Caco-2 (cell line): Measurements from ENCODE around the gene ALDOB. TPM values are rescaled to one million over a fixed set of nuclear protein-coding genes. Genes with fewer than 3 reads are reported as not detected.
A peak's percentile ranks its signal among the peaks of the same experiment; 100 is the strongest.

Experiments
- BruUV-seq: library from RNA; stranded (reverse); fragments of 400-500 nt; replicated peaks from 2 replicates; lab custom pipeline; 2021; lab: Mats Ljungman, UMichigan
- CTCF ChIA-PET: fragments of 300-600 bp; sonication (Branson Sonifier 250); formaldehyde crosslinking; loops from one replicate; lab custom pipeline; 2022; ENCODE audit warnings: antibody characterized with exemption; lab: Charles Lee
- POLR2A ChIA-PET: fragments of 300-600 bp; sonication (Branson Sonifier 250); formaldehyde crosslinking; loops from one replicate; lab custom pipeline; 2022; ENCODE audit warnings: antibody characterized with exemption; lab: Charles Lee
- DNase-seq, 2 experiments: peaks; one replicate each; pipeline versions ENCODE4 v3.0.0 to v3.0.0-alpha.2; 2020 to 2022
- H3K27me3 ChIP-seq: replicated peaks from 2 replicates; pipeline ENCODE4 v1.6.0; 2011; ENCODE audit warnings: low read length; ENCODE audit not compliant: control insufficient read depth, insufficient read depth
- H3K36me3 ChIP-seq: 2 replicates; pipeline ENCODE4 v1.5.1; 2011; ENCODE audit warnings: low read length; ENCODE audit not compliant: control insufficient read depth, insufficient read depth
- H3K4me1 ChIP-seq: fragments of 250-450 bp; sonication (Bioruptor Pico); 2 replicates; pipeline ENCODE4 v1.5.1; 2020; ENCODE audit warnings: mild to moderate bottlenecking
- H3K4me3 ChIP-seq: 2 replicates; pipeline ENCODE4 v1.5.1; 2011; ENCODE audit warnings: low read depth, mild to moderate bottlenecking, control low read depth, low read length
- H3K9me3 ChIP-seq: fragments of 250-450 bp; sonication (Bioruptor Pico); 2 replicates; pipeline ENCODE4 v1.5.1; 2020; ENCODE audit warnings: mild to moderate bottlenecking, moderate library complexity
- H3K27ac Mint-ChIP-seq: one replicate; pipeline ENCODE4 v1.8.0; 2022; ENCODE audit warnings: mixed read lengths; ENCODE audit not compliant: unreplicated experiment
- H3K27me3 Mint-ChIP-seq: one replicate; pipeline ENCODE4 v1.8.0; 2022; ENCODE audit warnings: mixed read lengths; ENCODE audit not compliant: insufficient read depth, unreplicated experiment
- H3K36me3 Mint-ChIP-seq: one replicate; pipeline ENCODE4 v1.8.0; 2022; ENCODE audit warnings: mild to moderate bottlenecking, mixed read lengths; ENCODE audit not compliant: insufficient read depth, unreplicated experiment
- H3K4me1 Mint-ChIP-seq: one replicate; pipeline ENCODE4 v1.8.0; 2022; ENCODE audit warnings: low read depth, mixed read lengths; ENCODE audit not compliant: unreplicated experiment
- H3K4me3 Mint-ChIP-seq: one replicate; pipeline ENCODE4 v1.8.0; 2022; ENCODE audit warnings: mild to moderate bottlenecking, moderate library complexity, mixed read lengths; ENCODE audit not compliant: unreplicated experiment
- H3K9me3 Mint-ChIP-seq: one replicate; pipeline ENCODE4 v1.8.0; 2022; ENCODE audit warnings: mixed read lengths; ENCODE audit not compliant: unreplicated experiment
- intact Hi-C: fragments of 100-400 bp; cut with micrococcal nuclease; formaldehyde crosslinking; loops from one replicate; pipeline ENCODE4 v1.10.0; 2022; ENCODE audit not compliant: unreplicated experiment
- total RNA-seq: library from RNA; stranded (reverse); gene quantifications from 2 replicates; pipeline ENCODE4 v1.2.3, GENCODE V29; 2022
- TF ChIP-seq, protein P1 (sequence below), 2 experiments: fragments of 200-600 bp in 1 of 2; IDR thresholded peaks; 1 replicate in 1 of 2; 2 replicates in 1 of 2; pipeline versions ENCODE4 v1.5.1 to v1.8.0; 2011 to 2022; ENCODE audit warnings: antibody characterized with exemption in 1 of 2, control low read depth in 1 of 2, inconsistent platforms in 1 of 2, low read depth in 1 of 2, low read length in 1 of 2, mild to moderate bottlenecking in 1 of 2, moderate library complexity in 1 of 2; ENCODE audit not compliant: insufficient read depth in 1 of 2, severe bottlenecking in 1 of 2, unreplicated experiment in 1 of 2

ALDOB gene
- total RNA-seq, 1 experiment from 2014 or later, result 0.18 TPM

DNA sequence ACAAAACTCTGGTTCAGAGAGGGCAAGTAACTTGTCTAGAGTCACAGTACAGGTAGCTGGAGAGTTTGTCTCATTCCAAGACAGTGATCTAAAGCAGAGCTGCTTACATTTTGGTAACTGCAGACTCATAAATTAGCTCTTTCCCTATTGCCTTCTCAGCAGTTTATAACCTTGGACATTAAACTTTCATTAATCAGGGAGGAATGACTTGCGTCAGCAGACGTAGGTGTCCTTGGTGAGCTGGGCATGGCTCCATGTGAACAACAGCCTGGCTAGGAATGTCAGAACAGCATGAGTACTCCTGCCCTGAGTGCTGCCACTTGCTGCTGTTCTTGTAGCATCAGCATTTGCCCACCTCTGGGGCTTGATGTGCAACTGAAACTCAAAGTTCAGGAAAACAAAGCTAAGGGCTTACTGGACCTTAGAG is 2.2 kb upstream of the ALDOB start:
- Histone ChIP-seq H3K4me3 (no peak overlapping the region), H3K4me1 (peaks cover 31% of the 10 kb centered on the region), H3K36me3 (no peaks in the 10 kb centered on the region), H3K9me3 (peaks cover 3% of the 10 kb centered on the region; the same call in 1 of the 2 replicates), H3K27me3 (no peaks in the 10 kb centered on the region)
- DNase-seq, result no peak
- no peak overlapping the region for H3K4me3 Mint-ChIP-seq
- peaks cover 28% of the 10 kb centered on the region for H3K4me1 Mint-ChIP-seq
- TF ChIP-seq, protein P1, sequence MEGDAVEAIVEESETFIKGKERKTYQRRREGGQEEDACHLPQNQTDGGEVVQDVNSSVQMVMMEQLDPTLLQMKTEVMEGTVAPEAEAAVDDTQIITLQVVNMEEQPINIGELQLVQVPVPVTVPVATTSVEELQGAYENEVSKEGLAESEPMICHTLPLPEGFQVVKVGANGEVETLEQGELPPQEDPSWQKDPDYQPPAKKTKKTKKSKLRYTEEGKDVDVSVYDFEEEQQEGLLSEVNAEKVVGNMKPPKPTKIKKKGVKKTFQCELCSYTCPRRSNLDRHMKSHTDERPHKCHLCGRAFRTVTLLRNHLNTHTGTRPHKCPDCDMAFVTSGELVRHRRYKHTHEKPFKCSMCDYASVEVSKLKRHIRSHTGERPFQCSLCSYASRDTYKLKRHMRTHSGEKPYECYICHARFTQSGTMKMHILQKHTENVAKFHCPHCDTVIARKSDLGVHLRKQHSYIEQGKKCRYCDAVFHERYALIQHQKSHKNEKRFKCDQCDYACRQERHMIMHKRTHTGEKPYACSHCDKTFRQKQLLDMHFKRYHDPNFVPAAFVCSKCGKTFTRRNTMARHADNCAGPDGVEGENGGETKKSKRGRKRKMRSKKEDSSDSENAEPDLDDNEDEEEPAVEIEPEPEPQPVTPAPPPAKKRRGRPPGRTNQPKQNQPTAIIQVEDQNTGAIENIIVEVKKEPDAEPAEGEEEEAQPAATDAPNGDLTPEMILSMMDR (IDR thresholded peaks at IDR 0.05; ENCODE audit: insufficient read depth in 1 of 2, low read depth in 1 of 2, low read length in 1 of 2, severe bottlenecking in 1 of 2, unreplicated experiment in 1 of 2), result no peak
- ChIA-PET CTCF (no interaction called here), POLR2A (no interaction called here)
- no peaks in the 10 kb centered on the region for H3K36me3 Mint-ChIP-seq
- no peaks in the 10 kb centered on the region for H3K9me3 Mint-ChIP-seq
- H3K27me3 Mint-ChIP-seq, result no peaks in the 10 kb centered on the region
- intact Hi-C loops, result no loop called here
- no peak overlapping the region for H3K27ac Mint-ChIP-seq
- BruUV-seq, result no TSS peak

DNA sequence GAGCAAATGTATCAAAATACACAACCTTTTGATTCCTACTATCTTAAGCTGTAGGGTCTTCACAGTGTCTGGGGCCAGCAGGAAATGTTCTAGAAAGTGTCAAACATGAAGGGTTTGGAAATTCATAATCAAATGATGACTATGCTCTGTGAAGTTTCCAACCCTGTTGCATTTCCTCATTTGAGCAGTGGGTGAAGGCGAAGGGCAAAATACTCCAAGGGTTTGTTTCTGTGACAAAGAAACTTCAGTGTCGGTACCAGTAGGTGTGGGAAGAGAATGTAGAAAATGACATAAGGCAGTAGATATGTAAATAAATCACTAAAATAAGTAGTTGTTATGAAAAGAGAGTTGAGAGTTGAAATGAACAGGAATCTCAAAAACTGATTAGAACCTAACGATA is 576 bp downstream of the ALDOB start:
- H3K4me3 Mint-ChIP-seq, result no peak overlapping the region
- BruUV-seq, result no TSS peak
- TF ChIP-seq, protein P1 (IDR thresholded peaks at IDR 0.05; ENCODE audit: insufficient read depth in 1 of 2, low read depth in 1 of 2, low read length in 1 of 2, severe bottlenecking in 1 of 2, unreplicated experiment in 1 of 2), result no peak
- H3K27me3 Mint-ChIP-seq, result no peaks in the 10 kb centered on the region
- peaks cover 9% of the 10 kb centered on the region for H3K4me1 ChIP-seq
- intact Hi-C loops, result no loop called here
- peaks cover 3% of the 10 kb centered on the region; the same call in 1 of the 2 replicates for H3K9me3 ChIP-seq
- H3K36me3 ChIP-seq, result no peaks in the 10 kb centered on the region
- DNase-seq, result no peak
- H3K4me3 ChIP-seq, result no peak overlapping the region
- no peaks in the 10 kb centered on the region for H3K27me3 ChIP-seq
- H3K4me1 Mint-ChIP-seq, result peaks cover 19% of the 10 kb centered on the region
- H3K9me3 Mint-ChIP-seq, result no peaks in the 10 kb centered on the region
- H3K27ac Mint-ChIP-seq, result no peak overlapping the region
- CTCF ChIA-PET, result no interaction called here
- H3K36me3 Mint-ChIP-seq, result no peaks in the 10 kb centered on the region
- POLR2A ChIA-PET, result no interaction called here

DNA sequence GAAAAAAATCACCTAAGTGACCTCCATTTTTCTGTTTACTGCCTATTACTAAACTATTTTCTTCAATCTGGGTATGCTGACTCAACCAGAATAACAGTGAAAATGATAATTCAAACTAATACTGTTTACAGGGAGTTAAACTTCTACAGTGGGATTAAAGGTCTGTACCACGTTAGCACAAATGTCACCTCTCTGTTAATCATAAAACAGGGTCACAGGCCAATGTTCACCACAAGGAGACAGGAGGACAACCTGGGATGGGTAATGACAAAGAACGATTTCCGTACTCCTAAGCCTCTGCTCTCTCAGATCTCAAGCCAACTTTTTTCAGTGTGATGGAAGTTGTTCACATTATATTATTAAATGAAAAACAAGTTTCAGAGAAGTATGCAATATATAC is 2.3 kb downstream of the ALDOB start:
- POLR2A ChIA-PET, result no interaction called here

More for the DNA sequence above, 2.3 kb downstream of the ALDOB start:
- H3K27ac Mint-ChIP-seq, result no peak overlapping the region
- CTCF ChIA-PET, result interaction anchor here (2.0 kb wide), 1 partner anchor 16 kb away, joined by 6 read pairs; no protein-coding TSS in a partner anchor
- peaks cover 11% of the 10 kb centered on the region for H3K9me3 Mint-ChIP-seq
- no peak for DNase-seq
- Histone ChIP-seq H3K27me3 (no peaks in the 10 kb centered on the region), H3K9me3 (peaks cover 3% of the 10 kb centered on the region; the same call in 1 of the 2 replicates), H3K4me3 (no peak overlapping the region), H3K36me3 (no peaks in the 10 kb centered on the region), H3K4me1 (peaks cover 9% of the 10 kb centered on the region)
- H3K36me3 Mint-ChIP-seq, result no peaks in the 10 kb centered on the region
- intact Hi-C loops, result no loop called here
- no peak overlapping the region for H3K4me3 Mint-ChIP-seq
- H3K27me3 Mint-ChIP-seq, result no peaks in the 10 kb centered on the region
- BruUV-seq, result no TSS peak
- TF ChIP-seq, protein P1 (IDR thresholded peaks at IDR 0.05; ENCODE audit: insufficient read depth in 1 of 2, low read depth in 1 of 2, low read length in 1 of 2, severe bottlenecking in 1 of 2, unreplicated experiment in 1 of 2), result peak in 1 of 2 experiments; percentile 19
- H3K4me1 Mint-ChIP-seq, result peaks cover 19% of the 10 kb centered on the region
